GM12801 (cell line): ENCODE data around the gene DPY19L1.

Experiments used
- TF ChIP-seq, protein P1 (sequence below): IDR thresholded peaks from one replicate; pipeline ENCODE4 v1.5.1; 2011; ENCODE audit warnings: control low read depth; ENCODE audit not compliant: insufficient read length; ENCODE audit errors: extremely low read depth

Gene DPY19L1

DNA sequence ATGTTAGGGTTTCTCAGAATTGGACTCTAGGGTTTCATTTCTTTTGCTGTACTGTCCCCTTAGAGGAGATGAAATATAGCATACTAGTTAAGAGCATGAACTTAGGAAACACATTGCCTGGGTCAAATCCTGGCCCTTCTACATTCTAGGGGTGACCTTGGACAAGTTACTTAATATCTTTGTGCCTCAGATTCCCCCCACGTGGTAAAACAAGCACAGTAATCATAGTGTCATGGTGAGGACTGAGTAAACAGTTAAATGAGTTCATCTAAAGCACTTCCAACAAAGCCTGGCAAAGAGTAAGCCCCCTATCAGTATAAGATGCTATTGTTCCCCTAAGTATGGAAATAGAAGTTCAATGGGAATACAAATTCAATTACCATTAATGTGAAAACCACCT is 5.1 kb downstream of the DPY19L1 start:
- TF ChIP-seq, protein P1, sequence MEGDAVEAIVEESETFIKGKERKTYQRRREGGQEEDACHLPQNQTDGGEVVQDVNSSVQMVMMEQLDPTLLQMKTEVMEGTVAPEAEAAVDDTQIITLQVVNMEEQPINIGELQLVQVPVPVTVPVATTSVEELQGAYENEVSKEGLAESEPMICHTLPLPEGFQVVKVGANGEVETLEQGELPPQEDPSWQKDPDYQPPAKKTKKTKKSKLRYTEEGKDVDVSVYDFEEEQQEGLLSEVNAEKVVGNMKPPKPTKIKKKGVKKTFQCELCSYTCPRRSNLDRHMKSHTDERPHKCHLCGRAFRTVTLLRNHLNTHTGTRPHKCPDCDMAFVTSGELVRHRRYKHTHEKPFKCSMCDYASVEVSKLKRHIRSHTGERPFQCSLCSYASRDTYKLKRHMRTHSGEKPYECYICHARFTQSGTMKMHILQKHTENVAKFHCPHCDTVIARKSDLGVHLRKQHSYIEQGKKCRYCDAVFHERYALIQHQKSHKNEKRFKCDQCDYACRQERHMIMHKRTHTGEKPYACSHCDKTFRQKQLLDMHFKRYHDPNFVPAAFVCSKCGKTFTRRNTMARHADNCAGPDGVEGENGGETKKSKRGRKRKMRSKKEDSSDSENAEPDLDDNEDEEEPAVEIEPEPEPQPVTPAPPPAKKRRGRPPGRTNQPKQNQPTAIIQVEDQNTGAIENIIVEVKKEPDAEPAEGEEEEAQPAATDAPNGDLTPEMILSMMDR, result no peak

DNA sequence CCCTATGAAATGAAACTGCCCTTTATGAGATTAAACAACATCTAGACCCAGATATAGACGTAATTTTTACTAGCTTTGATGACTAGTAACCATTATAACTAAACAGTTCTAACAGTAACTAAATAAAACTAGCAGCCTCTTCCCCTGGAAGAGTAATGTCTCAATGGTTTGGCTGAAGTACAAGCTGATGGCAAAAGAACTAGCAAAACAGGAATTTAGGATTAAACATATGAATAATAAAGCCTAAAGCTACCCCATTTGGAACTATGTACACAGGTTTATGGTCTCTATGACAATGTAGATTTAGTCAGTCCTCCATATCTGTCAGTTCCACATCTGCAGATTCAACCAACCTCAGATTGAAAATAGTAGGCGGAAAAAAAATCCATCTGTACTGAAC is 6.4 kb downstream of the DPY19L1 start:
- TF ChIP-seq, protein P1, result no peak

DNA sequence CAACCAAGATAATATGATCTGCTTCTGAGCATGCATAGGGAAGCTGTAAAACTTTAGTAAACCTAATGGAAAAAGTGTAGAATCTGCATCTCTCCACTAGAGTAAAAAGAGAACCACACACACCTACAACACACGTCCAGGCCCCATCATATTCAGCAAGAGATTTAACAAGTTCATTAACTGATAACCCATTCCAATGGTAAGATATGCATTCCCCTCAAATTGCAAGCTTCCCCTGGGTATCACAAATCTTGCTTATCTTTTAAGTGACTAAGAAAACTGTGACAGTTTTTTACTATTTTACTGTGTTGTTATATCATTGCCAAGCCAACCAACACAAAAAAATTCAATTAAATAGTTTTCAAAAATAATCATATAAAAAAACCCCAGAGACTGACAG is 8.0 kb downstream of the DPY19L1 start:
- TF ChIP-seq, protein P1, result no peak

DNA sequence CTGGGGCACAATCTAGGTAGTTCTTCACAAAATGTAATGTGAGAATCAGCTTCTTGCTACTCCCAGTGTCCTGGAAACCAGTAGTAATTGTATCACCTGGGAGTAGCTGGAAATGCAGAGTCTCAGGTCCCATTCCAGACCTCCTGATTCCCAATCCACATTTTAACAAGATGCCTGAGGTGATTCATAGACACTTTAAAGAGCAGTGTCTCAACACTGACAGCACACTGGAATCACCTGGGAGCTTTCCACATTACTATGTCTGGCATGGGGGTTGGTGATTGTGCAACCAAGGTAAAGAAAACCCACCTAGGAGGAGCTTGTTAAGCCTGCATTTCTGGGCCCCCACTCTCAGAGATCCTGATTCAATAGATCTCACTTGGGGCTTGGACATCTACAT is 11.1 kb downstream of the DPY19L1 start:
- TF ChIP-seq, protein P1, result no peak

DNA sequence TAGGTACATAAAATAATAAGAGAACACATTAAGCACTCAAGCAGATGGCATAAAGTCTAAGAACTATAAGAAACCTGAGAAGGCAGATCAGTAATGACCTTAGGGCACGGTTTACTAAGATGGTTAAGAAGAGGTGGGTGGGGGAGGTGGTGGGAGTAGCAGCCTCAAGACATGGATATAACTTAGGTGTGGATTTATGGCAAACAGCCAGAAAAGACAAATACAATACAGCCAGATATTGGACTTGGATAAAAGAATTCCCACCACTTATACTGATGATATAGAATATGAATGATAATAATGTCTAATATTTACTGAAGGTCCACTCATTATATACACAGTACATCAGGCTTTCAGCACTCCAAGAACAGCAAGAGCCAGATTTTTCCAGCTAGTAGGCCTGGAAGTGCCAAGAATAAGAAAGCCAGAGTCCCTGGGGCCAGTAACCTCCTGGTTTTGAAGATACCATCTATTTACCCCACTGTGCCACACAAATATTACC is 11.9 kb downstream of the DPY19L1 start:
- TF ChIP-seq, protein P1, result no peak

DNA sequence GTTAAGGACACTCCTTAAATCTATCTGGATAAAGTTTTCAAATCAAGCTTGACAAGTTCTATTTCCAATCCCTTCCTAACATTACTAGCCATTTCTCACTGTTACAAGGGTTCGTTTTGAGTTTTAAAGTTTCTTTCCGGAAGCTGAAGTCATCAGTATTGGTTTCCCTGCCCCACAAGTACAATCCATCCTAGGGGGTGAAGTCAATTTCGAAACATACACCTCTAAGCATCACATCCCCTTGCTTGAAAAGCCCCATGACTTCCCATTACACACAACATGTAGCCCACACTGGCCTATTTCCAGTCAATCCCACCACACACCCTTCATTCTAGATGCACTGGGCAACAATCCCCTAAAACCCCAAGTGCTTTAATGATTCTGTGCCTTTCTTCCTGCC is 13.0 kb downstream of the DPY19L1 start:
- TF ChIP-seq, protein P1, result no peak

DNA sequence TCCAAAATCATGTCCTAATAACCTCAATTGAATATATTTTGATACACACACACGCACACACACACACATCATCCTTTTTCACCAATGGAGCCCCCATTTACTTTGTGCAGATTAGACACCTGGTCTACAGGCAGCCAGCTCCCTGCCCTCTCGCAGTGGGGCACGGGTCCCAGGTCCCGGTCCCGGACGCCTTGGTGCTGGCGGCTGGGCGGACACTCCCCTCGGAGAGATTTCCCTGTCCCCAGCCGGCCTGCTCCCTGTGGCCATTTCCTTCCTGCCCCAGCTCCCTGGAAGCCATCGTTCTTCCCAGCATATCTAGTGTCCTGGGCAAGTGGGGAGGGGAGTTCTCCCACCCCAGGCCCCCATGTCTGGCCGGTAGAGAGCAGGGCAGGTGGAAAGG is 14.6 kb downstream of the DPY19L1 start:
- TF ChIP-seq, protein P1, result no peak

DNA sequence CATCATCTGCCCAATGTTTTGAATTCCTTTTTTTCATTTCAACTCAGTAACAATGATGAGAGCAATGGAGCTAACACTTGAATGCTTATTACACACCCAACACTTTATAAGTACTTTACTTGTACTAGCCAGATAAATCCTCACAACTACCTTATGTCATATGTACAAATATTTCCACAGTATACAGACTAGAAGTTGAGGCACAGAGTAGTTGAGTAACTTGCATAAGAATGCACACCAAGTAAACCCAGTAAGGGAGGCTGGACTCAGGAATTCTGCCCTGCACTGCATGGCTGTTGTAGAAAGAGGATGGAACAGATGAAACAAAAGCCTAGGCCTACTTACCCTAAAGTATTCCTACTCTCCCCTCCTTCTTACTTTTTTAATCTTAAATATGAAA is 15.8 kb downstream of the DPY19L1 start:
- TF ChIP-seq, protein P1, result no peak
